ENCODE measurements around the gene PLCG1. TPM values are rescaled to one million over a fixed set of nuclear protein-coding genes. Genes with fewer than 3 reads are reported as not detected.

Gene PLCG1
- total and polyA plus RNA-seq, 2 experiments from 2014 or later, result 27.4 to 206 TPM

DNA sequence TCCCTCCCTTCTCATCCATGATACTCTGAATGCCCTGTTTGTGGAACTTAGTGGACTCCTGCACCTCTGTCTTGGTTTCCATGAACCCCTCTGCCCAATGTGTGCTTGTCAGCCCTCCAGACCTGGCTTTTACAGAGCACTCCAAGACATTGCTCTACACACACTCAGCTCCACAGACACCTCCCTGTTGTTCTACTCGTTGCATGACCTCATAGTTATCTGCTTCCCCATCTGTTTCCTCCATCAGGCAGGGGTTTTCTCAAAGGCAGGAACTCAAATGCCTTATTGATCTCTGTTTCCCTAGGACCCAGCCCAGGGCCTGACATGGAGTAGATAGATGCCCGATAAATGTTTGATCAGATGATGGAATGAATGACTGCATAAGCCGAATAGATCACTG is 13.3 kb downstream of the PLCG1 start:
- Mint-ChIP-seq H3K4me1 (peaks cover 45% of the 10 kb centered on the region), H3K4me3 (no peak overlapping the region), H3K9me3 (no peaks in the 10 kb centered on the region), H3K27me3 (ENCODE audit: insufficient read depth, low read depth, poor library complexity) (peaks cover 1% of the 10 kb centered on the region), H3K27ac (no peak overlapping the region), H3K36me3 (ENCODE audit: low read depth) (peaks cover 11% of the 10 kb centered on the region)
- TF ChIP-seq EZH2phosphoT487 (IDR thresholded peaks at IDR 0.05; ENCODE audit: unreplicated experiment) (no peak), STAT1 (IDR thresholded peaks at IDR 0.05; ENCODE audit: unreplicated experiment) (no peak), CREB1 (CRISPR knock-in tag; IDR thresholded peaks at IDR 0.05; ENCODE audit: low read depth) (no peak), POLR2AphosphoS5 (IDR thresholded peaks at IDR 0.05; ENCODE audit: low read depth) (no peak), JUNB (IDR thresholded peaks at IDR 0.05; ENCODE audit: unreplicated experiment) (no peak), EZH2 (IDR thresholded peaks at IDR 0.05; ENCODE audit: low read depth, unreplicated experiment) (no peak), NANOG (IDR thresholded peaks at IDR 0.05; ENCODE audit: borderline replicate concordance) (no peak), ZNF331 (CRISPR knock-in tag; IDR thresholded peaks at IDR 0.05; ENCODE audit: low read depth) (no peak)
- TF ChIP-seq, protein P1, sequence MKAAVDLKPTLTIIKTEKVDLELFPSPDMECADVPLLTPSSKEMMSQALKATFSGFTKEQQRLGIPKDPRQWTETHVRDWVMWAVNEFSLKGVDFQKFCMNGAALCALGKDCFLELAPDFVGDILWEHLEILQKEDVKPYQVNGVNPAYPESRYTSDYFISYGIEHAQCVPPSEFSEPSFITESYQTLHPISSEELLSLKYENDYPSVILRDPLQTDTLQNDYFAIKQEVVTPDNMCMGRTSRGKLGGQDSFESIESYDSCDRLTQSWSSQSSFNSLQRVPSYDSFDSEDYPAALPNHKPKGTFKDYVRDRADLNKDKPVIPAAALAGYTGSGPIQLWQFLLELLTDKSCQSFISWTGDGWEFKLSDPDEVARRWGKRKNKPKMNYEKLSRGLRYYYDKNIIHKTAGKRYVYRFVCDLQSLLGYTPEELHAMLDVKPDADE (IDR thresholded peaks at IDR 0.05), result no peak
- TF ChIP-seq, protein P2, sequence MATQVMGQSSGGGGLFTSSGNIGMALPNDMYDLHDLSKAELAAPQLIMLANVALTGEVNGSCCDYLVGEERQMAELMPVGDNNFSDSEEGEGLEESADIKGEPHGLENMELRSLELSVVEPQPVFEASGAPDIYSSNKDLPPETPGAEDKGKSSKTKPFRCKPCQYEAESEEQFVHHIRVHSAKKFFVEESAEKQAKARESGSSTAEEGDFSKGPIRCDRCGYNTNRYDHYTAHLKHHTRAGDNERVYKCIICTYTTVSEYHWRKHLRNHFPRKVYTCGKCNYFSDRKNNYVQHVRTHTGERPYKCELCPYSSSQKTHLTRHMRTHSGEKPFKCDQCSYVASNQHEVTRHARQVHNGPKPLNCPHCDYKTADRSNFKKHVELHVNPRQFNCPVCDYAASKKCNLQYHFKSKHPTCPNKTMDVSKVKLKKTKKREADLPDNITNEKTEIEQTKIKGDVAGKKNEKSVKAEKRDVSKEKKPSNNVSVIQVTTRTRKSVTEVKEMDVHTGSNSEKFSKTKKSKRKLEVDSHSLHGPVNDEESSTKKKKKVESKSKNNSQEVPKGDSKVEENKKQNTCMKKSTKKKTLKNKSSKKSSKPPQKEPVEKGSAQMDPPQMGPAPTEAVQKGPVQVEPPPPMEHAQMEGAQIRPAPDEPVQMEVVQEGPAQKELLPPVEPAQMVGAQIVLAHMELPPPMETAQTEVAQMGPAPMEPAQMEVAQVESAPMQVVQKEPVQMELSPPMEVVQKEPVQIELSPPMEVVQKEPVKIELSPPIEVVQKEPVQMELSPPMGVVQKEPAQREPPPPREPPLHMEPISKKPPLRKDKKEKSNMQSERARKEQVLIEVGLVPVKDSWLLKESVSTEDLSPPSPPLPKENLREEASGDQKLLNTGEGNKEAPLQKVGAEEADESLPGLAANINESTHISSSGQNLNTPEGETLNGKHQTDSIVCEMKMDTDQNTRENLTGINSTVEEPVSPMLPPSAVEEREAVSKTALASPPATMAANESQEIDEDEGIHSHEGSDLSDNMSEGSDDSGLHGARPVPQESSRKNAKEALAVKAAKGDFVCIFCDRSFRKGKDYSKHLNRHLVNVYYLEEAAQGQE (IDR thresholded peaks at IDR 0.05; ENCODE audit: unreplicated experiment), result no peak
- TF ChIP-seq, protein P3, sequence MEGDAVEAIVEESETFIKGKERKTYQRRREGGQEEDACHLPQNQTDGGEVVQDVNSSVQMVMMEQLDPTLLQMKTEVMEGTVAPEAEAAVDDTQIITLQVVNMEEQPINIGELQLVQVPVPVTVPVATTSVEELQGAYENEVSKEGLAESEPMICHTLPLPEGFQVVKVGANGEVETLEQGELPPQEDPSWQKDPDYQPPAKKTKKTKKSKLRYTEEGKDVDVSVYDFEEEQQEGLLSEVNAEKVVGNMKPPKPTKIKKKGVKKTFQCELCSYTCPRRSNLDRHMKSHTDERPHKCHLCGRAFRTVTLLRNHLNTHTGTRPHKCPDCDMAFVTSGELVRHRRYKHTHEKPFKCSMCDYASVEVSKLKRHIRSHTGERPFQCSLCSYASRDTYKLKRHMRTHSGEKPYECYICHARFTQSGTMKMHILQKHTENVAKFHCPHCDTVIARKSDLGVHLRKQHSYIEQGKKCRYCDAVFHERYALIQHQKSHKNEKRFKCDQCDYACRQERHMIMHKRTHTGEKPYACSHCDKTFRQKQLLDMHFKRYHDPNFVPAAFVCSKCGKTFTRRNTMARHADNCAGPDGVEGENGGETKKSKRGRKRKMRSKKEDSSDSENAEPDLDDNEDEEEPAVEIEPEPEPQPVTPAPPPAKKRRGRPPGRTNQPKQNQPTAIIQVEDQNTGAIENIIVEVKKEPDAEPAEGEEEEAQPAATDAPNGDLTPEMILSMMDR (conservative IDR thresholded peaks at IDR 0.05; ENCODE audit: low read depth in 2 of 2), result no peak
- TF ChIP-seq, protein P4, sequence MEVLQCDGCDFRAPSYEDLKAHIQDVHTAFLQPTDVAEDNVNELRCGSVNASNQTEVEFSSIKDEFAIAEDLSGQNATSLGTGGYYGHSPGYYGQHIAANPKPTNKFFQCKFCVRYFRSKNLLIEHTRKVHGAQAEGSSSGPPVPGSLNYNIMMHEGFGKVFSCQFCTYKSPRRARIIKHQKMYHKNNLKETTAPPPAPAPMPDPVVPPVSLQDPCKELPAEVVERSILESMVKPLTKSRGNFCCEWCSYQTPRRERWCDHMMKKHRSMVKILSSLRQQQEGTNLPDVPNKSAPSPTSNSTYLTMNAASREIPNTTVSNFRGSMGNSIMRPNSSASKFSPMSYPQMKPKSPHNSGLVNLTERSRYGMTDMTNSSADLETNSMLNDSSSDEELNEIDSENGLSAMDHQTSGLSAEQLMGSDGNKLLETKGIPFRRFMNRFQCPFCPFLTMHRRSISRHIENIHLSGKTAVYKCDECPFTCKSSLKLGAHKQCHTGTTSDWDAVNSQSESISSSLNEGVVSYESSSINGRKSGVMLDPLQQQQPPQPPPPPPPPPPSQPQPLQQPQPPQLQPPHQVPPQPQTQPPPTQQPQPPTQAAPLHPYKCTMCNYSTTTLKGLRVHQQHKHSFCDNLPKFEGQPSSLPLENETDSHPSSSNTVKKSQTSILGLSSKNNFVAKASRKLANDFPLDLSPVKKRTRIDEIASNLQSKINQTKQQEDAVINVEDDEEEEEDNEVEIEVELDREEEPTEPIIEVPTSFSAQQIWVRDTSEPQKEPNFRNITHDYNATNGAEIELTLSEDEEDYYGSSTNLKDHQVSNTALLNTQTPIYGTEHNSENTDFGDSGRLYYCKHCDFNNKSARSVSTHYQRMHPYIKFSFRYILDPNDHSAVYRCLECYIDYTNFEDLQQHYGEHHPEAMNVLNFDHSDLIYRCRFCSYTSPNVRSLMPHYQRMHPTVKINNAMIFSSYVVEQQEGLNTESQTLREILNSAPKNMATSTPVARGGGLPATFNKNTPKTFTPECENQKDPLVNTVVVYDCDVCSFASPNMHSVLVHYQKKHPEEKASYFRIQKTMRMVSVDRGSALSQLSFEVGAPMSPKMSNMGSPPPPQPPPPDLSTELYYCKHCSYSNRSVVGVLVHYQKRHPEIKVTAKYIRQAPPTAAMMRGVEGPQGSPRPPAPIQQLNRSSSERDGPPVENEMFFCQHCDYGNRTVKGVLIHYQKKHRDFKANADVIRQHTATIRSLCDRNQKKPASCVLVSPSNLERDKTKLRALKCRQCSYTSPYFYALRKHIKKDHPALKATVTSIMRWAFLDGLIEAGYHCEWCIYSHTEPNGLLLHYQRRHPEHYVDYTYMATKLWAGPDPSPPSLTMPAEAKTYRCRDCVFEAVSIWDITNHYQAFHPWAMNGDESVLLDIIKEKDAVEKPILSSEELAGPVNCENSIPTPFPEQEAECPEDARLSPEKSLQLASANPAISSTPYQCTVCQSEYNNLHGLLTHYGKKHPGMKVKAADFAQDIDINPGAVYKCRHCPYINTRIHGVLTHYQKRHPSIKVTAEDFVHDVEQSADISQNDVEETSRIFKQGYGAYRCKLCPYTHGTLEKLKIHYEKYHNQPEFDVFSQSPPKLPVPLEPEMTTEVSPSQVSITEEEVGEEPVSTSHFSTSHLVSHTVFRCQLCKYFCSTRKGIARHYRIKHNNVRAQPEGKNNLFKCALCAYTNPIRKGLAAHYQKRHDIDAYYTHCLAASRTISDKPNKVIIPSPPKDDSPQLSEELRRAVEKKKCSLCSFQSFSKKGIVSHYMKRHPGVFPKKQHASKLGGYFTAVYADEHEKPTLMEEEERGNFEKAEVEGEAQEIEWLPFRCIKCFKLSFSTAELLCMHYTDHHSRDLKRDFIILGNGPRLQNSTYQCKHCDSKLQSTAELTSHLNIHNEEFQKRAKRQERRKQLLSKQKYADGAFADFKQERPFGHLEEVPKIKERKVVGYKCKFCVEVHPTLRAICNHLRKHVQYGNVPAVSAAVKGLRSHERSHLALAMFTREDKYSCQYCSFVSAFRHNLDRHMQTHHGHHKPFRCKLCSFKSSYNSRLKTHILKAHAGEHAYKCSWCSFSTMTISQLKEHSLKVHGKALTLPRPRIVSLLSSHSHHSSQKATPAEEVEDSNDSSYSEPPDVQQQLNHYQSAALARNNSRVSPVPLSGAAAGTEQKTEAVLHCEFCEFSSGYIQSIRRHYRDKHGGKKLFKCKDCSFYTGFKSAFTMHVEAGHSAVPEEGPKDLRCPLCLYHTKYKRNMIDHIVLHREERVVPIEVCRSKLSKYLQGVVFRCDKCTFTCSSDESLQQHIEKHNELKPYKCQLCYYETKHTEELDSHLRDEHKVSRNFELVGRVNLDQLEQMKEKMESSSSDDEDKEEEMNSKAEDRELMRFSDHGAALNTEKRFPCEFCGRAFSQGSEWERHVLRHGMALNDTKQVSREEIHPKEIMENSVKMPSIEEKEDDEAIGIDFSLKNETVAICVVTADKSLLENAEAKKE (CRISPR knock-in tag; IDR thresholded peaks at IDR 0.05), result no peak
- no peak overlapping the region for H2AFZ ChIP-seq
- H3F3A ChIP-seq (replicated peaks; ENCODE audit: low read depth), result no peaks in the 10 kb centered on the region
- H3K27me3 ChIP-seq (ENCODE audit: insufficient read depth), result no peaks in the 10 kb centered on the region
- H3K4me2 ChIP-seq, result no peak overlapping the region
- no peak overlapping the region for H3K27ac ChIP-seq (ENCODE audit: low read depth)
- H3K4me1 ChIP-seq (ENCODE audit: insufficient read depth), result peaks cover 11% of the 10 kb centered on the region
- H3K4me3 ChIP-seq, result no peak overlapping the region
- H3K9me2 ChIP-seq (ENCODE audit: insufficient read depth), result no peaks in the 10 kb centered on the region
- H3K79me2 ChIP-seq (replicated peaks; ENCODE audit: insufficient read depth), result peaks cover 100% of the 10 kb centered on the region
- ATAC-seq (no peak), DNase-seq (ENCODE audit: low spot score) (no peak)
- H4K20me1 ChIP-seq (replicated peaks; ENCODE audit: insufficient read depth), result peaks cover 76% of the 10 kb centered on the region
- no peaks in the 10 kb centered on the region for H3K36me3 ChIP-seq (ENCODE audit: insufficient read depth)

Measured in GM23338 (cell line).